Nephron progenitor cell (in vitro differentiated cells): ENCODE results near the gene MTERF4.

Experiments used
- DNase-seq: peaks from one replicate; pipeline ENCODE4 v3.0.0; 2021
- H3K27ac Mint-ChIP-seq: 2 replicates; pipeline ENCODE4 v1.8.0; 2021; ENCODE audit warnings: mild to moderate bottlenecking, moderate library complexity, mixed read lengths
- H3K27me3 Mint-ChIP-seq: 2 replicates; pipeline ENCODE4 v1.8.0; 2021; ENCODE audit warnings: mild to moderate bottlenecking, low read depth, mixed read lengths; ENCODE audit not compliant: poor library complexity
- H3K36me3 Mint-ChIP-seq: 2 replicates; pipeline ENCODE4 v1.8.0; 2021; ENCODE audit warnings: low read depth, mixed read lengths
- H3K4me1 Mint-ChIP-seq: 2 replicates; pipeline ENCODE4 v1.8.0; 2021; ENCODE audit warnings: mixed read lengths
- H3K4me3 Mint-ChIP-seq: 2 replicates; pipeline ENCODE4 v1.8.0; 2021; ENCODE audit warnings: mild to moderate bottlenecking, moderate library complexity, mixed read lengths
- H3K9me3 Mint-ChIP-seq: 2 replicates; pipeline ENCODE4 v1.8.0; 2021; ENCODE audit warnings: mild to moderate bottlenecking, moderate library complexity, mixed read lengths
- TF ChIP-seq, protein P1 (sequence below): fragments of 200-600 bp; sonication (generic); IDR thresholded peaks from 2 replicates; pipeline ENCODE4 v1.5.0; 2021; ENCODE audit warnings: antibody characterized with exemption

MTERF4 gene

DNA sequence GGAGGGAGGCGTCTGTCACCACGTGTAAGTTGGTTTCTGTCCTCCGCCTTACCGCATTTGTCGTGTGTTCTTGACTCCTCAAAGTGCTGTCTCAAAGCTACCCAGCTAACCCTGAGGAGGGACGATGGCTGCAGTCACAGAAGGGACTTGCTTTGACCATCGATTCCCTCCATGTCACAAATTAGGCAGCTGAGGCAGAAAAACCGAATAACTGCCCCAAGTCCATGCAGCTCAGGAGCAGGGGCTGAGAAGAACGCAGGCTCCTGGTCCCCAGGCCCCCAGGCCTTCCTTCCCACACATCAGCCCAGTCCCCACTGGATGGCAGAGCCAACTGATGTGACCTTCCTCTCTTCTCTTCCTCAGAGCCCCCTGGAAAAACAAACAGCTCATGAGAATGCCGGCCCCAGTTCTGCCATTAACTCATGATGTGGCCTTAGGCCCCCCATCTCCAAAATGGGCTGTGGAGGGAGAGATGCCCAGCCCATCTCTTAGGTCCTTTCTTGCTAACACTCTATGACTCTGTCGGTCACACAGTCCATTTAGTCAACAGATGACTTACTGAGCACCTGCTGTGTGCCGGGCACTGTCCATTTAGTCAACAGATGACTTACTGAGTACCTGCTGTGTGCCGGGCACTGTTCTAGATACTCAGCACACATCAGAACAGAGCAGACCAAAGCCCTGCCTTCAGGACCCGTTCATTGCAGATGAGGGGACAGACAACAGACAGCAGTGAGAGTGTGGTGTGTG is 19.6 kb downstream of the MTERF4 start:
- Mint-ChIP-seq H3K27ac (peak overlapping the region; percentile 46), H3K27me3 (peaks cover 3% of the 10 kb centered on the region), H3K9me3 (peaks cover 14% of the 10 kb centered on the region), H3K4me1 (peaks cover 14% of the 10 kb centered on the region), H3K36me3 (peaks cover 33% of the 10 kb centered on the region), H3K4me3 (no peak overlapping the region)
- no peak for DNase-seq
- TF ChIP-seq, protein P1, sequence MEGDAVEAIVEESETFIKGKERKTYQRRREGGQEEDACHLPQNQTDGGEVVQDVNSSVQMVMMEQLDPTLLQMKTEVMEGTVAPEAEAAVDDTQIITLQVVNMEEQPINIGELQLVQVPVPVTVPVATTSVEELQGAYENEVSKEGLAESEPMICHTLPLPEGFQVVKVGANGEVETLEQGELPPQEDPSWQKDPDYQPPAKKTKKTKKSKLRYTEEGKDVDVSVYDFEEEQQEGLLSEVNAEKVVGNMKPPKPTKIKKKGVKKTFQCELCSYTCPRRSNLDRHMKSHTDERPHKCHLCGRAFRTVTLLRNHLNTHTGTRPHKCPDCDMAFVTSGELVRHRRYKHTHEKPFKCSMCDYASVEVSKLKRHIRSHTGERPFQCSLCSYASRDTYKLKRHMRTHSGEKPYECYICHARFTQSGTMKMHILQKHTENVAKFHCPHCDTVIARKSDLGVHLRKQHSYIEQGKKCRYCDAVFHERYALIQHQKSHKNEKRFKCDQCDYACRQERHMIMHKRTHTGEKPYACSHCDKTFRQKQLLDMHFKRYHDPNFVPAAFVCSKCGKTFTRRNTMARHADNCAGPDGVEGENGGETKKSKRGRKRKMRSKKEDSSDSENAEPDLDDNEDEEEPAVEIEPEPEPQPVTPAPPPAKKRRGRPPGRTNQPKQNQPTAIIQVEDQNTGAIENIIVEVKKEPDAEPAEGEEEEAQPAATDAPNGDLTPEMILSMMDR, result no peak

DNA sequence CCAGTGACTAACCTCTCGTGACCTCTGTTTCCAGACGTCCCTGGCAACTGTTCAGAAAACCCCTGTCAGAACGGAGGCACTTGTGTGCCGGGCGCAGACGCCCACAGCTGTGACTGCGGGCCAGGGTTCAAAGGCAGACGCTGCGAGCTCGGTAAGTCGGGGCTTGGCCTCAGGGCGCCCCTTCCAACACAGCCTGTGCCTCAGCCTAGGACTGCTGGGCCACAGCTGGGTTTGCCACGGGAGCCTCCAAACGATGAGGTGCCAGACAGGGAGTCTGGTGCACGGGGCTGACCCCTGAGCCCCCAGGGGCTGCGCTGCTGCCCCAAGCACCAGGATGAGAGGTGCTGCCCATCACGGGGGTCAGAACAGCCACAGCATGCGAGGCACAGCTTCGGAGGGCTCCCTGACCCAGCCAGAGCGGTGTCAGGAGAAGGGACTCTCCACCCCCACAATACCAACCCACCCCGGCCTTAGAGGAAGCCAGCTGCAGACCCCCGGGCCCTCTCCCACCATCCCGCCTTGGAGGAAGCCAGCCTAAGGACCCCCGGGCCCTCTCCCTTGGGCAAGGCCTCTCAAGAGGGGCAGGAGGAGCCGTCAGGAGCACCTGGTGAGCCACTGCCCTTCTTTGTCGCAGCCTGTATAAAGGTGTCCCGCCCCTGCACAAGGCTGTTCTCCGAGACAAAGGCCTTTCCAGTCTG is 20.3 kb downstream of the MTERF4 start:
- TF ChIP-seq, protein P1, result no peak
- no peak overlapping the region for H3K27ac Mint-ChIP-seq
- peaks cover 14% of the 10 kb centered on the region for H3K9me3 Mint-ChIP-seq
- peaks cover 25% of the 10 kb centered on the region for H3K36me3 Mint-ChIP-seq
- peaks cover 3% of the 10 kb centered on the region for H3K27me3 Mint-ChIP-seq
- peaks cover 14% of the 10 kb centered on the region for H3K4me1 Mint-ChIP-seq
- H3K4me3 Mint-ChIP-seq, result no peak overlapping the region
- DNase-seq, result no peak

DNA sequence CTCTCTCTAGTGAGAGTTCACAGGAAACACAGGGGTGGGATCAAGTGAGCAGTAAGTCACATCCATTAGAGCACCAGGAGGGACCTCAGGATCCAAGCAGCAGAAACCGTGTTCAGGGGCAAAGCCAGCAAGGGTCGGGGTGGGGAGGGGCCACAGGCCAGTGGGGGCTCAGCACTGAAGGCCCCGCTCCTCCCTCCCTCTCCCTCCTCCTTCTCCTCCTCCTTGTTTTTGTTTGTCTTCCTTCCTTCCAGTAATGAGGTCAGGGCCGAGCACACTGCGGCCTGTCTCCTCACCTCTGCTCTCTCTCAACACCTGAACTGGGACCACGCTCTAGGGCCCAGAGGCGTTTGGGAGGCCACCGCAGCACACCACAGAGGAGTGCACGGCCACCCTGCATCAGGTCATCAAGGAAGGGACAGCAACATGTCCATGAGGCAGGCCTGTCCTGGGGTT is 20.9 kb downstream of the MTERF4 start:
- no peak overlapping the region for H3K4me3 Mint-ChIP-seq
- peaks cover 11% of the 10 kb centered on the region for H3K9me3 Mint-ChIP-seq
- H3K27me3 Mint-ChIP-seq, result peaks cover 3% of the 10 kb centered on the region
- H3K36me3 Mint-ChIP-seq, result peaks cover 20% of the 10 kb centered on the region
- no peak for DNase-seq
- TF ChIP-seq, protein P1, result no peak
- H3K4me1 Mint-ChIP-seq, result peaks cover 14% of the 10 kb centered on the region
- no peak overlapping the region for H3K27ac Mint-ChIP-seq

DNA sequence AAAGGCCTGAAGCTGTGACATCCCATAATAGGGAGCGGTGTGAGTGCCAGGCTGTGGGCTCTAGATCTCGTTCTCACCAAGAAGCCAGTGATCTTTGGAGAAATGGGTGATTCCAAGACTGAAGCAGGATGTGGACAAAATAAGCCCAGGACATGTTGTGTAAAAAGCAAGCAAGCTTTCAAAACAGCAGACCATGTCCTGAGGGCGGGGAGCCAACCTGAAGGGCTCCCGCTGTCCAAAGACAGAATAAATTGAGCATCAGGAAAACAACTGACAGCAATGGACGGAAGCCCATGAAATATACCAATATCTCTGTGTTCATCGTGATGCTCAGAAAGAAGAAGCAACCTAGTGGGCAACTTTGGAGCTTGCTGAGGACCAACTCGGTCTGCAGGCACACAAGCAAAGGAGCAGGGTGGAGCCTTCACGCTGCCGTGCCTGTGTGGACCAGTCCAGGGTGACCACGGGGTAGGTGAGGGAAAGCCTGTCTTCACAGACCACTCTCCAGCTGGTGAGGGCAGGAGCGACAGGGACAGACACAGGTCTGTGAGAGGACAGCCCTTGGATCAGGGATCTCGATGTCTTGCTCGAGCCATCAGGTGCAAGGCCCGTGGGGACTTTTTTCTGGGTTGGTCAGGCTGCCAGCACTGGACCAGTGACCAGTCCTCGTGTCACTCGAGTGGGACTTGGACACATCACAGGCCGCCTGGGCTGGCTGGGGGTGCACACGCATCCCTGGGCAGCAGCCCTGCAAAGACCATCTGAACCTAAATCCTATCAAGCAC is 21.5 kb downstream of the MTERF4 start:
- Mint-ChIP-seq H3K27ac (peak overlapping the region; percentile 78), H3K36me3 (peaks cover 17% of the 10 kb centered on the region), H3K27me3 (peaks cover 3% of the 10 kb centered on the region), H3K9me3 (peaks cover 9% of the 10 kb centered on the region), H3K4me3 (no peak overlapping the region), H3K4me1 (peaks cover 14% of the 10 kb centered on the region)
- TF ChIP-seq, protein P1, result no peak
- no peak for DNase-seq

DNA sequence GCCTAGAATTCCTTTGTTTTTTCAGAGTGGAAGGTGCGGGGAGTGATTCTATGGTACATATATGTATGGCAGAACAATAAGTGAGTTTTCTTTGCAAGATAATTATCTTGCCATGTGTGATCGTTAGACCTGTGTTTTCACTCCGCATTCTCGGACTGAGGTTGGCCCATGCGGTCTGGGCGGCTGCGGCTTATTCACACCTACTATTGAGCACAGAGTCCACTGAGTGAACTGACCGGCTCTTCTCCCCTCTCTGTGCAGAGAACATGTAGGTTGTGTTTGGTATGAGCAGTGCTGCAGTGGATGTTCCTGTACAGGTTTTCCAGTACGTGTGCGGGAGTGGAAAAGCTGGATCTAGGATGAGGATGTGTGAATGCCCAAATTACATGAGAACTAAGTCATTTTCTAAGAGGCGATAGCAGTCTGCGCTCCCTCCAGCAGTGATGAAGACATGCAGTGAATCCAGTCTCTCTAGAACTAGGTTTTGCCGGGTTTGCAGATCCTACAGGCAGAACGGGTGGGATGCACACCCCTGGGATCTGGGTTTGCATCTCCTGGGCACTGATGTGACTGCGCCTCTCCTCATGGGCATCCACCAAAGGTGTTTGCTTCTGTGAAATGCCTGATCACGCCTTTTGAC is 27.1 kb downstream of the MTERF4 start:
- no peak overlapping the region for H3K27ac Mint-ChIP-seq
- H3K36me3 Mint-ChIP-seq, result peaks cover 10% of the 10 kb centered on the region
- no peak overlapping the region for H3K4me3 Mint-ChIP-seq
- peaks cover 27% of the 10 kb centered on the region for H3K4me1 Mint-ChIP-seq
- TF ChIP-seq, protein P1, result no peak
- DNase-seq, result no peak
- H3K27me3 Mint-ChIP-seq, result peaks cover 7% of the 10 kb centered on the region
- H3K9me3 Mint-ChIP-seq, result no peaks in the 10 kb centered on the region
